HG03103 (cell line): ENCODE data around the gene IL10RA.
"Not testable (repeated sequence)": the region's sequence is repeated elsewhere in the genome, so short reads cannot be mapped to it uniquely, and the experiment has no call there.

Source experiments
- ATAC-seq: cut with Tn5 transposase; IDR thresholded peaks from one replicate; pipeline ENCODE4 v1.9.1; 2021; ENCODE audit warnings: low read depth; ENCODE audit not compliant: unreplicated experiment

The IL10RA gene

DNA sequence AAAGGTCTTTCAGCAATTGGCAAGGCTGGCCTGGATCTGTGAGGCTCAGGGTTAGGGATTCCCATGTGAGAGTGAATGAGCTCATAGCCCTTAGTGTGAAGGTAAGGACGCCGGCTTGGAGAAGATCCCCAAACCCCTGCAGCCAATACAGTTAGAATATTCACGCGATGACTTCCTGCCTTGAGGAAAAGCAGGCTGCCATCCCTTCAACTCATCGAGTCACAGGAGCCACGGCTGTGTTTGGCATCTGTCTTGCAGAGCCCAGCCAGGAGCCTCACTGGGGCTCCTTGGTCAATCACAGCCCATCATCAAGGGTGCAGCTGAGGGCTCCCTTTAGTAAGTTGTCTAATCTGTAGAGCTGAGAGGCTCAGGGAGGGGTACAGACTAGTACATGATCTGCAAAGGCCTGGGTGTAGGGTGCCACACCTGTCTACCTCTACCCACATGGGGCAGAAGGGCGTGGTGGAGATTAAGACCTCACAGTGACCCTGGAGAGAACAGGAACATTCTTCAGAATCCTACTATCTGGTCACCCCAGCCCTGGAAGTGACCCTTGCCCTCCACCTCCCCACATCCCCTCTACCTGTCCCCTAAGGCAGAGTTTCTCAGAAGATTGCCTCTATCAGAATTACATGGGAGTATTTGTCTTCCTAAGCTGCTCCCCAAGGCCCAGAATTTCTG is 18.5 kb downstream of the IL10RA start:
- no peak for ATAC-seq

- no peak for ATAC-seq
Observed at GRCh38 chr11:118005224-118006152, 19.3 kb downstream of the IL10RA start.

- ATAC-seq, result no peak
Observed at GRCh38 chr11:118006153-118006534, 19.9 kb downstream of the IL10RA start.

DNA sequence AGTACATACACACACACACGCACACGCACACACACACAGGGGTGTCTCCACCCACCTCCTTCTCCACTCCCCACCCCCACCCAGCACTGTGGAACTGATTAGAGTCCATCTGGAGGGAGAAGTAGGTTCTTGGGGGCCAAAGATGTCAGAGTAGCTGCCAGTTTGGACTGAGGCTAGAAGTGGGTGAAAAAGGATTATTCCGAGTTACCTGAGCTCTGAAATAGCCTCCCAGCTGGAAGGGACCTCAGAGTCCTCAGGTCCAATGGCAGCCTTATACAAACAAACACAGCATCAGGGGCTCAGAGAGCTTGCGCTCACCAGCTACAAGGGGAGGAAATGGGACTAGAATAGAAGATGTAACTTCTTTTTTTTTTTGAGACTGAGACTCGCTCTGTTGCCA is 20.8 kb downstream of the IL10RA start:
- no peak for ATAC-seq

GRCh38 chr11:118007563-118008270 is 21.5 kb downstream of the IL10RA start:
- ATAC-seq, result not testable (repeated sequence)

GRCh38 chr11:118008271-118008911 is 22.2 kb downstream of the IL10RA start:
- no peak for ATAC-seq

GRCh38 chr11:118009864-118010737 is 23.9 kb downstream of the IL10RA start:
- no peak for ATAC-seq

DNA sequence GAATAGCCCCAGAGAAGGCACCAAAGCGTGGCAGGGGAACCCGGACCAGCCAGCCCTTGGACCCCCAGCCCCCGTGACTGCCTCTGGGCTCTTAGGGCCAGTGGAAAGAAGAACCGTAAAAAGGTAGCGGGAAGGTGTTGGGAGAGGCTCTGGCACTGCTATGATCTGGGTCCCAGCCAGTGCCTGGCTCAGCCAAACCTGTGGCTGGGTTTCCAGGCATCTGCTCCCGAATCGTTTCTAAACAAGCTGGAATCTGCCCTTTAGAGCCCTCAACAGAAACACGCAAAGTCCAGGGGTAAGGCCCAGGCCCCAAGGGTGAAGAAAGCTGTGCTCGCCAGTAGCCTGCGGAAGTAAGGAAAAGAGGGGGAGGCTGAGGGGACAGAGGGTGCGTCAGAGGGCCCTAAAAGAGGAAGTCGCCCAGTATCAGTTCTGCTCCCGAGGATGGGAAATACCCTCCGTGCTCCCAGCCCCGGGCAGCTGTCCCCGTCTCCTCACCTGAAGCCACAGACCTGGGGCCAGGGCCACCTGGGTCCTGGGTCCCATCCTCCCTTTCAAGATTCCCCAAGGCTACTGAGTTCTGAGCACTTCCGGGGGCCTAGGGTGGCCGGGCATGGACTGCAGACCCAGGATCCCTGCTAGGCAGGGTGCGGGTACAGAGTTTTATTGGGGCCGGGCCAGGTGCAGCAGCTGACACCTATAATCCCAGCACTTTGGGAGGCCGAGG is 24.7 kb downstream of the IL10RA start:
- ATAC-seq, result peak; percentile 68

DNA sequence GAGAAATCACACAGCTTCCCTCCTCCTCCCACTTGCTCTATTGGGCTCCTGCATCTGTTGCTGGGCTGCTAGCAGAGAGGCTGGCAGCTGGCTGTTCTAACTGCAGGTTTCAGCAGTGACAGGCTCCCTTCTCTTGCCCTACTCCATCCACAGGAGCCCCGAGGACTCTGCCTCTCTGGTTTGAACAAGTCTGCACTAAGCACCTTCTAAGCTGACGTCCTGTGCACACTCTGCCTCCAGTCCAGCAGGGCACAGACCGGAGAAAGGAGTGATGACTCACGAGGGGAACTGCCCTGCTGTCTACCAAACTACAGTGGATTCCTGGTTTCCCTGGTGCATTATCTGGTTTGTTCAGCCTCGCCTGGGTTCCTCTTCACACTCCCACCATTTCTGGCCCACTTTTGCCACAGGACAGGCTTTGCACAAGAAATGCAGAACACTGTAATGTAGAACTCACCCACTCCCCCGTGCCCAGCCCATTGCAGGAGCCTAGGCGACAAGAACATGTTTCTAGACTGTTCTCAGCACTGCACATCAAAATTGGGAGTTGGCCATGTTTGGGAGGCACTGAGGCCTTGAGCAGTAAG is 26.0 kb downstream of the IL10RA start:
- no peak for ATAC-seq

GRCh38 chr11:118014022-118014421 is 27.8 kb downstream of the IL10RA start:
- no peak for ATAC-seq

DNA sequence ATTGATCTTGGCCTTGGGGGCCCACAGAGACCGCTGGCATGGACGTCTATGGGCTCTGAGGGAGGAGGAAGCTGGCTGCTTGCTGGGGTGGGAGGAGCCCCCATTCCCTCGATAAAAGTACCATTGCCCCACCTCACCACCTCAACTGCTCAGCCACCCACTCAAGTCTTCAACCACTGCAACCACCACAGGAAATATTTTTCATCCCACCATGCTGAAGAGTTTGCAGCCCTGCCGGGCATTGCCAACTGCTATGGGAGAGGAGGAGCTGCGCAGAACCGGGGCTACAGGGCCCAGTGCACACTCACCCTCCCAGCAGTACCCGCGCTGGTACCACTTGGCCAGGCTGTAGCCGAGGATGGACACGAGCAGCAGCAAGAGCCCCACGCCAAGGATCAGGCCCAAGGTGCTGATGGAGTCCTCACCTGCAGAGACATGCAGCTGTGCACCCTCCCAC is 29.2 kb downstream of the IL10RA start:
- ATAC-seq, result no peak

DNA sequence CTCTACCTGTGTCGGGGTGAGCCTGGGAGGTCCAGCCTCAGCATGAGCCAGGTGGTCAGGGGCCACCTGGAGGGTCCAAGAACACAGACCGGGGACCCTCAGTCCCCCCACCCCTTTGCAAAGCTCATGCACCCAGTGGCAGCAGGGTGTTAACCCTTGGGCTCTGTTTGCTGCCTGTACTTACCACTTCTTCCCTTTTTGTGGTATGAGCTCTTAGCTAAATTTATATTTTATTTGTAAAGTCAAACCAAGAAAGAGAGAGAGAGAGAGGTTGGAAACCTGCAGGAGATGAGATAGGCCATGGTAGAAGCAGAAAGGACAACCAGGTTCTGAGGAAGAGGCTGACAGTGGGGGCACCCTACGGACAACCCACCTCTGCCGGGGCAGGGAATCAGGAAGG is 29.9 kb downstream of the IL10RA start:
- no peak for ATAC-seq

DNA sequence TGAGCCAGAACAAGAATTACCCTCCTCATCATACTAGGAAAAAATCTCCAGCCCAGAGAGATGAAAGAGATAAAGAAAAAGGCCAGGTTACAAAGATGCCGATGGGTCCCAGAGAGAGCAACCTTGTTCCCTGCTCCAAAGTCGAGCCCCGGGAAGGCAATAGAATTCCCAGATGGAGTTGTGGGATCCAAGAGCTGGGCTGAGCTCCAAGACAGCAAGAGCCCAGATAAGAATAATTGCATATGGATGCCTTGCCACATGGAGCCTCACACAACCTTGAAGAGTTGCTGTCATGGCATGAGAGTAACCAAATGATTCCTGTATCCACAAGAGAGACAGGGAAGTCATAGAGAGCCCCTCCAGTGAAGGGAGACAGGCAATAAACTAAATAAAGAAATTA is 30.9 kb downstream of the IL10RA start:
- no peak for ATAC-seq

DNA sequence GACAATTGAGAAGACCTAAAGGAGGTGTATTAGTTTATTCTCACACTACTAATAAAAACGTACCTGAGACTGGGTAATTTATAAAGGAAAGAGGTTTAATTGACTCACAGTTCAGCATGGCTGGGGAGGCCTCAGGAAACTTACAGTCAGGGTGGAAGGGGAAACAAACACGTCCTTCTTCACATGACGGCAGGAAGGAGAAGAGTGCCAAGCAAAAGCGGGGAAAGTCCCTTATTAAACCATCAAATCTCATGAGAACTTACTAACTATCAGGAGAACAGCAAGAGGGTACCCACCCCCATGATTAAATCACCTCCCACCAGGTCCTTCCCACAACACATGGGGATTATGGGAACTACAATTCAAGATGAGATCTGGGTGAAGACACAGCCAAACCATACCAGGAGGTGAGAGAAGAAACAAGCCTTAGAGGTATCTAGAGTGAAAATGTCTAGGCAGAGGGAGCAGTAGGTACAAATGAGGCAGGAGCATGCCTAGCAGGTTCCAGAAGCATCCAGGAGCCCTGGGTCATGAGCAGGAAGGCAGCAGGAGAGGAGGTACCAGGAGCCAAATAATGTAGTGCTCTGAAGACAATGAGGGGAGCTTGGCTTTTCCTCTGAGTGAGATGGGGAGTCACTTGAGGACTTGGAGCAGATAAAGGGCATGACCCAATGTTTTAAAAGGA is 31.6 kb downstream of the IL10RA start:
- no peak for ATAC-seq

DNA sequence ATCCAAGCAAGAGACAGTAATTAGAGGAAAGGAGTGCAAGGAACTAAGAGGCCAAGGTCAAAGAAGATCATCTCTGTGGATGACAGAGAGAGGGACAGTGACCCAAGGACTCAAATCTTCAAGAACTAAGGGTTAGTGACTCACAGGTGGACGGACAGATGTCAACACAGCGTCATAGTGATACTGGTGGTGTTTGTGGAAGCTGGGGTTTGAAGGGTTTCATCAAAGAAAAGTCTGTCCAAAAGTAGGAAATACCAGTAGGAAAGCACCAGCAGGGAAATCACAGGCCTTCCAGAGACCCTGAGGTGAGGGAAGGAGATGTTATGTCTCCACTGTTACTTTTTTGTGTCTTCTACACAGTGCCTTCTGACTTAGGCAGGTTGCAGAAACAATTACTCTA is 32.2 kb downstream of the IL10RA start:
- ATAC-seq, result no peak

GRCh38 chr11:118021146-118021545 is 35.0 kb downstream of the IL10RA start:
- ATAC-seq, result no peak

GRCh38 chr11:118027694-118028093 is 41.5 kb downstream of the IL10RA start:
- ATAC-seq, result no peak

DNA sequence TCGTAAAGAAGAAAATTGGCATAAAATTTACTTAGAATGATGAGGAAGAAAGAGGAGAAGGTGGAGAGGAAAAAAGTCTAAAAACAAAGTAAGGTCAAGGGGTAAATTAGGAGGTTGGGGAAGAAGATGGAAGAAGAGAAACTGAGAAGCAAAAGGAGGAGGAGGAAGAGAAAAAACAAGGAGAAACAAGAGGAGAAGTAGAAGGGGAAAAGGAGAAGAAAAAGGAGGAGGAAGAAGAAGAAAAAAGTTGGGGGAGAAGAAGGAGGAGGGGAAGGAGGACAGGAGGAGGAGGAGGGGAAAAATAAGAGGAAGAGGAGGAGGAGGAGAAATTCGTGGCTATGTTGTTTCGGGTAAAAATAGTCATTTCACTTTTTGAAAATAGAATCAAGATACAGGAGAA is 42.4 kb downstream of the IL10RA start:
- ATAC-seq, result no peak
